H1 (cell line): ENCODE data around the gene TMEM198. TPM values are rescaled to one million over a fixed set of nuclear protein-coding genes. Genes with fewer than 3 reads are reported as not detected.

Experiments used
- CBX8 ChIP-seq: fragments of 300-800, 300-1000 bp; sonication (generic); IDR thresholded peaks from 2 replicates; pipeline ENCODE4 v1.7.1; 2016; ENCODE audit warnings: low read depth, low read length, borderline replicate concordance
- CEBPB ChIP-seq: IDR thresholded peaks from 2 replicates; pipeline ENCODE4 v1.6.1; 2012; ENCODE audit warnings: low read depth, low read length
- CHD1 ChIP-seq: IDR thresholded peaks from 2 replicates; pipeline ENCODE4 v1.6.1; 2012; ENCODE audit warnings: low read depth, low read length, improper control_type of control experiment
- CREB1 ChIP-seq: IDR thresholded peaks from 2 replicates; pipeline ENCODE4 v1.6.1; 2012; ENCODE audit warnings: inconsistent platforms
- EZH2 ChIP-seq: fragments of 200-600 bp; sonication (generic); IDR thresholded peaks from 2 replicates; pipeline ENCODE4 v1.7.1; 2012; ENCODE audit warnings: low read depth, mild to moderate bottlenecking, moderate library complexity, low read length, inconsistent platforms; ENCODE audit not compliant: severe bottlenecking
- GTF2F1 ChIP-seq: IDR thresholded peaks from 2 replicates; pipeline ENCODE4 v1.6.1; 2012; ENCODE audit warnings: low read depth, low read length, improper control_type of control experiment, borderline replicate concordance
- MAFK ChIP-seq: IDR thresholded peaks from 2 replicates; pipeline ENCODE4 v1.6.1; 2012; ENCODE audit warnings: low read depth, mild to moderate bottlenecking, improper control_type of control experiment, low read length
- NRF1 ChIP-seq: IDR thresholded peaks from 2 replicates; pipeline ENCODE4 v1.6.1; 2011; ENCODE audit warnings: mild to moderate bottlenecking, low read depth, low read length, improper control_type of control experiment
- RXRA ChIP-seq: IDR thresholded peaks from 2 replicates; pipeline ENCODE4 v1.6.1; 2011; ENCODE audit warnings: low read depth, mild to moderate bottlenecking, low read length, moderate library complexity; ENCODE audit not compliant: insufficient read depth
- polyA plus RNA-seq, 7 experiments: library from polyadenylated mRNA; depleted of rRNA in 3 of 7; stranded (reverse) in 5 of 7; unstranded in 2 of 7; fragments of >200 nt in 5 of 7; fragments of 200-250 nt in 2 of 7; gene quantifications; 1 replicate in 5 of 7; 2 replicates in 1 of 7; 4 replicates in 1 of 7; pipeline versions ENCODE4 v1.2.1 to v1.2.3, GENCODE V29; 2011 to 2013; ENCODE audit warnings: missing spikeins in 2 of 7, mixed read lengths in 2 of 7
- total RNA-seq: library from RNA; stranded (reverse); fragmentation: NEBNext Ultra II Directional; extraction: Animal tissue kit (Norgen Biotek cat#: 25700); gene quantifications from 2 replicates; pipeline ENCODE4 v1.2.1, GENCODE V29; 2021

The TMEM198 gene
- total and polyA plus RNA-seq, 2 of the 8 experiments (the other 6 are each of a cell fraction or from before 2014, with no cell fraction given) = 10.2 to 10.4 TPM

- TF ChIP-seq NRF1 = no peak
- TF ChIP-seq CREB1 = no peak
- no peak for TF ChIP-seq RXRA
- TF ChIP-seq CEBPB = no peak
- no peak for TF ChIP-seq GTF2F1
- no peak for TF ChIP-seq CHD1
- no peak for TF ChIP-seq EZH2
- TF ChIP-seq CBX8 = no peak
- no peak for TF ChIP-seq MAFK
- TF ChIP-seq, all 59 proteins: peak for 0
Measured at GRCh38 chr2:219553463-219553963, 9.7 kb downstream of the TMEM198 start (continued).
